Calu3 (cell line): ENCODE data around the gene NDFIP2. TPM values are rescaled to one million over a fixed set of nuclear protein-coding genes. Genes with fewer than 3 reads are reported as not detected.

Experiments
- BruUV-seq: library from RNA; stranded (reverse); fragments of 400-500 nt; replicated peaks from 2 replicates; lab custom pipeline; 2021; lab: Mats Ljungman, UMichigan
- CTCF ChIA-PET: fragments of 300-600 bp; sonication (Branson Sonifier 250); formaldehyde crosslinking; loops from one replicate; lab custom pipeline; 2022; ENCODE audit warnings: antibody characterized with exemption; lab: Charles Lee
- DNase-seq: peaks from one replicate; pipeline ENCODE4 v3.0.0; 2022
- H3K27ac Mint-ChIP-seq: one replicate; pipeline ENCODE4 v1.8.0; 2022; ENCODE audit warnings: mixed read lengths; ENCODE audit not compliant: unreplicated experiment
- H3K27me3 Mint-ChIP-seq: one replicate; pipeline ENCODE4 v1.8.0; 2022; ENCODE audit warnings: mixed read lengths; ENCODE audit not compliant: unreplicated experiment
- H3K36me3 Mint-ChIP-seq: one replicate; pipeline ENCODE4 v1.8.0; 2022; ENCODE audit warnings: mild to moderate bottlenecking, moderate library complexity, mixed read lengths; ENCODE audit not compliant: insufficient read depth, unreplicated experiment
- H3K4me1 Mint-ChIP-seq: one replicate; pipeline ENCODE4 v1.8.0; 2022; ENCODE audit warnings: mild to moderate bottlenecking, low read depth, mixed read lengths; ENCODE audit not compliant: unreplicated experiment
- H3K4me3 Mint-ChIP-seq: one replicate; pipeline ENCODE4 v1.8.0; 2022; ENCODE audit warnings: mild to moderate bottlenecking, low read depth, moderate library complexity, mixed read lengths; ENCODE audit not compliant: unreplicated experiment
- H3K9me3 Mint-ChIP-seq: one replicate; pipeline ENCODE4 v1.8.0; 2022; ENCODE audit warnings: low read depth, mixed read lengths; ENCODE audit not compliant: unreplicated experiment
- intact Hi-C: fragments of 100-400 bp; cut with micrococcal nuclease; formaldehyde crosslinking; loops from one replicate; pipeline ENCODE4 v1.10.0; 2022; ENCODE audit not compliant: unreplicated experiment
- total RNA-seq: library from RNA; stranded (reverse); gene quantifications from 2 replicates; pipeline ENCODE4 v1.2.3, GENCODE V29; 2022
- TF ChIP-seq, protein P1 (sequence below): fragments of 200-600 bp; IDR thresholded peaks from one replicate; pipeline ENCODE4 v1.8.0; 2022; ENCODE audit warnings: antibody characterized with exemption; ENCODE audit not compliant: unreplicated experiment

The NDFIP2 gene
- total RNA-seq, 1 experiment from 2014 or later: 26.7 TPM

DNA sequence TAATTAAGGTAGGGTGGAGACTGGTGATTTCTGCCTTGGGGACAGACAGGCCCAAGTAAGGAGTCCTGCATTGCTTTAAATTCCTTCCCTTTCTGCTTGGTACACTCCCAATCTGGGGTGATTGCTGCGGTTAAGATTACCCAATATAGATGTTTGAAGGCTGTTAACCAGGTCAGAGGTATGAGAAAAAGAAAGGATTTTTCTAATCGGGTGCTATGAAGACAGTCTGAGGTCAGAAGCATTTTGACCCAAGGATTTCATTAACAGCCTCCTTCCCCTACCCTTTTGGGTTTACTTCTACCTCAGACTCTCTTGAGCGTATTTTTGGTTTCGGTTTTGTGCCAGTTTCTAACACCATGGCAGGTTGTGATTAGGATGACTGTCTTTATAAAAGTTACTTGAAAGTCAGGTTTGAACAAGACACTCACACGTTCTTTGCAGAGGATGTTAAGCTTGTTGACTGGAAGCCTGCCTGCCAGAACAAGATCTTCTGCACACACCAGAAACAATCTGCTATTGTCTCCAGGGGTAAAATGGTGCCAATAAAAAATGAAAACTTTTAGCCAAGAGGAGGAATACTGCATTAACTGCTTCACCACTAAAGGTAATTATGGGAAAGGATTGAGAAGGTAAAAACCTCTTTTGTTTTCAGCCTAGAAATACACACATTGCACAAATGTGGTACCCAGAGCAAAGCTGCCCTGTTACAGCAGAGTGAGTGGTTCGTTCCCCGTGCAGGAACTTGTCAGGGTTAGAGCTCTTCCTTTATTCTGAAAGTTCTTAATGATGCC is 108.8 kb downstream of the NDFIP2 start:
- no peak overlapping the region for H3K27ac Mint-ChIP-seq
- intact Hi-C loops: no loop called here
- TF ChIP-seq, protein P1, sequence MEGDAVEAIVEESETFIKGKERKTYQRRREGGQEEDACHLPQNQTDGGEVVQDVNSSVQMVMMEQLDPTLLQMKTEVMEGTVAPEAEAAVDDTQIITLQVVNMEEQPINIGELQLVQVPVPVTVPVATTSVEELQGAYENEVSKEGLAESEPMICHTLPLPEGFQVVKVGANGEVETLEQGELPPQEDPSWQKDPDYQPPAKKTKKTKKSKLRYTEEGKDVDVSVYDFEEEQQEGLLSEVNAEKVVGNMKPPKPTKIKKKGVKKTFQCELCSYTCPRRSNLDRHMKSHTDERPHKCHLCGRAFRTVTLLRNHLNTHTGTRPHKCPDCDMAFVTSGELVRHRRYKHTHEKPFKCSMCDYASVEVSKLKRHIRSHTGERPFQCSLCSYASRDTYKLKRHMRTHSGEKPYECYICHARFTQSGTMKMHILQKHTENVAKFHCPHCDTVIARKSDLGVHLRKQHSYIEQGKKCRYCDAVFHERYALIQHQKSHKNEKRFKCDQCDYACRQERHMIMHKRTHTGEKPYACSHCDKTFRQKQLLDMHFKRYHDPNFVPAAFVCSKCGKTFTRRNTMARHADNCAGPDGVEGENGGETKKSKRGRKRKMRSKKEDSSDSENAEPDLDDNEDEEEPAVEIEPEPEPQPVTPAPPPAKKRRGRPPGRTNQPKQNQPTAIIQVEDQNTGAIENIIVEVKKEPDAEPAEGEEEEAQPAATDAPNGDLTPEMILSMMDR: no peak
- no peaks in the 10 kb centered on the region for H3K9me3 Mint-ChIP-seq
- no peaks in the 10 kb centered on the region for H3K27me3 Mint-ChIP-seq
- BruUV-seq: no TSS peak
- H3K4me3 Mint-ChIP-seq: no peak overlapping the region
- no peaks in the 10 kb centered on the region for H3K36me3 Mint-ChIP-seq
- CTCF ChIA-PET: no interaction called here
- no peaks in the 10 kb centered on the region for H3K4me1 Mint-ChIP-seq
- DNase-seq: no peak

DNA sequence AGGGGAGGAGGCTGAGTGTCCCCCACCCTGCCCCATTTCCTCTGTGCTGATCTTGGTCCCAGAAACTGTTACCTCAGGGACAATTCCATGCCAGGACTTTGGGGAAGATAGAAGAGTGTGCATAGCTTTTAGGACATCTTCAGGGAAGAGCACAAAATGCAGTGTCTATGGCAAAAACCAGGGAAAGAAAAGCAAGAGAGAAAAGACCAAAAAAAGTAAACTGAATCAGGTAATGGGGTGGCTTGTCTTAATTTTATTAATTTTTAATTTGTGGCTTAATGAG is 109.4 kb downstream of the NDFIP2 start:
- Mint-ChIP-seq H3K27ac (no peak overlapping the region), H3K36me3 (no peaks in the 10 kb centered on the region), H3K4me1 (no peaks in the 10 kb centered on the region), H3K27me3 (no peaks in the 10 kb centered on the region), H3K4me3 (no peak overlapping the region), H3K9me3 (no peaks in the 10 kb centered on the region)
- intact Hi-C loops: no loop called here
- DNase-seq: no peak
- TF ChIP-seq, protein P1: no peak
- BruUV-seq: no TSS peak
- CTCF ChIA-PET: no interaction called here

DNA sequence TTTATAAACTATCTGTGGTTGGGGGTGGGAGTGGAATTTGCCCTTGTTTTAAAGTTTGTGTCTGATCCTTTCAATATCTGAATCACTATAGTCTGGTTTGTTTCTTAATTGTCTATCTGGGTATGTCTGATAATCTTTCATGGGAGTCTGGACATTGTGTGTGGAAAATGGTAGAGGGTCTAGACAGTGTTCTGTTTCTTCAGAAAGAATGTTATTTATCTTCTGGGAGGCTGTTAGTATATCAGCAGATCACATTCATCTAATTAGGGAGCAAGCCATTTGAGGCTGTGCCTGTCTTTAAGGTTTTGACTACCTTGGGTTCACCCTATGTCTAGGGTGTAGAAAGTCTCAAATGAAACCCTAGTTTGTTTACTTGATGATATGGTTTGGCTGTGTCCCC is 110.5 kb downstream of the NDFIP2 start:
- H3K4me3 Mint-ChIP-seq: no peak overlapping the region
- H3K9me3 Mint-ChIP-seq: no peaks in the 10 kb centered on the region
- CTCF ChIA-PET: interaction anchor here (0.6 kb wide), 1 partner anchor 1212 kb away, joined by 3 read pairs; no protein-coding TSS in a partner anchor
- TF ChIP-seq, protein P1: no peak
- no peak overlapping the region for H3K27ac Mint-ChIP-seq
- no peaks in the 10 kb centered on the region for H3K27me3 Mint-ChIP-seq
- H3K4me1 Mint-ChIP-seq: no peaks in the 10 kb centered on the region
- no TSS peak for BruUV-seq
- no peaks in the 10 kb centered on the region for H3K36me3 Mint-ChIP-seq
- no peak for DNase-seq
- intact Hi-C loops: no loop called here

DNA sequence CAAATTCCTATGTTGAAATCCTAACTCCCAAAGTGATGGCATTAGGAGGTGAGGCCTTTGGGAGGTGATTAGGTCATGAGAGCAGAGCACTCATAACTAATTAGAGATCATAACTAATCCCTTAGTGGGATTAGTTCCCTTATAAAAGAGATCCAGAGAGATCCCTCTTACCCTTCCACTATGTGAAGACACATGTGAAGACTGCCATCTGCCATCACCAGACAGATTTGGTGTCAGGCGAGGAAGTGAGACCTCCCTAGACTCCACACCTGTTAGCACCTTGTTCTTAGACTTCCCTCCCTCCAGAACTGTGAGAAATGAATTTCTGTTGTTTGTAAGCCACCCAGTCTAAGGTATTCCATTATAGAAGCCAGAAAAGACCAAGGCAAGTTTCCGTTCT is 112.2 kb downstream of the NDFIP2 start:
- Mint-ChIP-seq H3K9me3 (no peaks in the 10 kb centered on the region), H3K27ac (no peak overlapping the region), H3K36me3 (no peaks in the 10 kb centered on the region), H3K4me3 (no peak overlapping the region), H3K27me3 (no peaks in the 10 kb centered on the region), H3K4me1 (no peaks in the 10 kb centered on the region)
- TF ChIP-seq, protein P1: no peak
- CTCF ChIA-PET: no interaction called here
- intact Hi-C loops: no loop called here
- BruUV-seq: no TSS peak
- DNase-seq: no peak
